Germinal center (tissue), 1 donor: ENCODE data around the gene N4BP2.

Experiments used
- DNase-seq: peaks from one replicate; pipeline ENCODE4 v3.0.0; 2012; ENCODE audit warnings: mixed read lengths, low spot score

Gene N4BP2

DNA sequence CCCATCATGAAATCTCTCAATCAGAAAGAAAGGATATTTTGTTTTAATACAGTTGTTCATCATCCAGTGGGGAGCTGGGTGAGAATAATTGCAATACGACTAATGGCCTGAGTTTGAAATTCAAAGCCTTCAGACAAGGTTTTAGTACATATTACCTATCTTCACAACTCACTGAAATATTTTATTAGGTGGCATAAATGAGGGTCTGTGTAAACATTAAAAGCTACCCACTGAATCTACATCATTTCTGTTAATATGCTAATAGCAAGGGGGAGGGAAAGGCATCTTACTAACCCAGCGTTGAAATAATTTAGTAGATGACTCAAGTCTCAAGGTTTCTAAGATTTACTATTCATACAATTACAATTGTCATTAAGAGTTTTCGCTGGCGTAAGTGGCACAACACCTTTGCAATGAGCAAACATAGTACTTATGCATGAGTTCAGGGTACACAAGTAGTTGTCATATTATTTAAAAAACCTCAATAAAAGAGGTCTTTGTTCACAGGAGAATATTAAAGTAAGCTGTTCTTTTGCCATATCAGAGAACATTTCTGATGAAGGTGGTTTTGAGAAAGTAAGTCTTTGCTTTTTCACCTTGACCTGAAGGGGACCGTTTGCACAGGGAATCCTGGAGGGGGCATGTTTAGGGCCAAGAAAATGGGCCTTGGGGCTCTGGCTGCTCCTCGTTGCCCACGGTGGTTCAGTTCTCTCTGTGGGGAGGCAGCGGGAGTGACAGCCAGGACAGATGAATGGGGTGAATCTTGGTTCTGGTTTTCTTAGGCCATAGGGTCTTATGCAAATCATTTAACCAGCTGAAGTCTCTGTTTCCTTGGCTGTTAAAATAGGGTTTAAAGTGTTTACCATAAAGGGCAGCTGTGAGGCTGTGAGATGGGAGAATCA is 135.7 kb downstream of the N4BP2 start:
- DNase-seq: no peak

DNA sequence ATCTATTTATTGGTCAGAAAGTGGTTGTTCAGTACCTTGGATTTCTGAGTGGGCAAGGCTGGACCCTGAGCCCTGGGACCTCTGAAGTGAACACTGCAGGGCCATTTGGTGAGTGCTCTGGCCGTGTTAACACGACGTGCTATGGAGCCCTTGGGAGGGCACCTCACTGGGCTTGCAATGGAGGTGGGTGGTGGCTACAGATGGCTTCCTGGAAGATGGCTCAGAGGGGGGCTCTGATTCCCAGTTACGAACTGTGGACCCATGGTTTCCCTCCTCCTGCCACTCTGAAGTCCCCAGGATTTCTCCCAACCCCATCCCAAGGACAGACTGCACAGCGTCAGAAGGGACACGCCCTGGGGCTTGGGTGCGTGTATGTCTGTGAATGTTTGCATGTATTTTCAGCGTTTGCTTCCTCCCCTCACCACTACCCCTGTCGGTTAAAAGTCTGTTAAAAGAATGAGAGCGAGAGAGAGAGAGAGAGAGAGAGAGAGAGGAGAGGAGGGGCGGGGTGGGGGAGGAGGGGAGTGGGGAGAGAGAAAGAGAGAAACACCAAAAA is 136.4 kb downstream of the N4BP2 start:
- no peak for DNase-seq

- DNase-seq: no peak
Measured at GRCh38 chr4:40193578-40193977, 136.9 kb downstream of the N4BP2 start.

DNA sequence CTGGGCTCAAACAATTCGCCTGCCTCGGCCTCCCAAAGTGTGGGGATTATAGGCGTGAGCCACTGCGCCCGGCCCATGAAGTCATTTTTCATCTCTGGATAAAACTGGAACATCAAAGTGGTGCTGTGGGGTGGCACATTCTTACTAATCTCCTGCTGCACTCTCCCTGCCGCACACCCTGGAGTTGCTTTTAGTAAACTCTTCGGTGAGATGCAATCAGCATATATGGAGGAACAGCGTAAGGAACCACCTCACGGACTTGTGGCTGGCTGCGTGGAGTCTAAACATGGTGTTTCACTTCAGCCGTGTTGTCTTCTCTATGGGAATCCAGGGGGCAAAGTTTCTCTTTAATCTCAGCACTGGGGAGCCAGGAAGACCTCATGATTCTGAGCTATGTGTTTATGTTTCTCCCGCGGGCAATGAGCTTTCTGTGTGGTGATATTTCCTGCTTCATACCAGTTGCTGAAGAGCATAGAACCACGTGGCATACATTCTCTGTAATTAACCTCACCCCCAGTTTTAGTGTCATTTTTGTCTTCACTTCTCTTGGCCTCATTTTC is 138.0 kb downstream of the N4BP2 start:
- peak; percentile 34 for DNase-seq

DNA sequence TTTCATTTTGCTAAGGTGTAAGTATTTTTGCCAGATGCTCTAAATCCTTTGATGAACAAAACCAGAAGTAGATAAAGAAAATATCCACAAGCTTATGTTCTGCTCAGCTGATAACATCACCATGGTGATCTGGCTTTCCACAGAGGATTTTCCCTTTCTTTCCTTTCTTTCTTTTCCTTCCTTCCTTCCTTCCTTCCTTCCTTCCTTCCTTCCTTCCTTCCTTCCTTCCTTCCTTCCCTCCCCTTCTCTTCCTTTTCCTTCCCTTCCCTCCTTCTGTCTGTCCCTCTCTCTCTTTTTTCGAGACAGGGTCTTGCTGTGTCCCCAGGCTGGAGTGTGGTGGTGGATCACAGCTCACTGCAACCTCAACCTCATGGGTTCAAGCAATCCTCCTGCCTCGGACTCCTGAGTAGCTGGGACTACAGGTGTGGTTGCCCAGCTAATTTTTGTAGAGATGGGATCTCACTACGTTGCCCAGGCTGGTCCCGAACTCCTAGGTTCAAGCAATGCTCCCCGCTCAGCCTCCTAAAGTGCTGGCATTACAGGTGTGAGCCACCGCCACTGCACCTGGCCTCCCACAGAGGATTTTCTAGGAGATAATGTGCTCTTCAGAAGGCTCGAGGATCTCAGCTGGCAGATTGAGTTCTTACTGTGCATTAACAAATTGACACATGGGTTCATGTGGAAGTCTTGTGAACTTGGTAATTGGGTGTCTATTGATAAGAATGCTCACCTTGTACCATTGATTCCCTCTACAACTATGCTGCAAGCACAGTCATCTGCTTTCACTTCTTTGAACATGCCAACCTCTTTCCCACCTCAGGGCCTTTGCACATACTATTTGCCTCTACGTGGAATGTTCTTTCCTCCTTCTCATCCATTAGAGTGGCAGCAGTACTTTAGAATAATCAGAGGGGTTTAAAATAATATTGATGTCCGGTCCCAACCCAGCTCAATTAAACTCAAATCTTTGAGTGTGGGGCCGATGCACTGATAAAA is 138.8 kb downstream of the N4BP2 start:
- no peak for DNase-seq

GRCh38 chr4:40196272-40196671 is 139.6 kb downstream of the N4BP2 start:
- DNase-seq: no peak

DNA sequence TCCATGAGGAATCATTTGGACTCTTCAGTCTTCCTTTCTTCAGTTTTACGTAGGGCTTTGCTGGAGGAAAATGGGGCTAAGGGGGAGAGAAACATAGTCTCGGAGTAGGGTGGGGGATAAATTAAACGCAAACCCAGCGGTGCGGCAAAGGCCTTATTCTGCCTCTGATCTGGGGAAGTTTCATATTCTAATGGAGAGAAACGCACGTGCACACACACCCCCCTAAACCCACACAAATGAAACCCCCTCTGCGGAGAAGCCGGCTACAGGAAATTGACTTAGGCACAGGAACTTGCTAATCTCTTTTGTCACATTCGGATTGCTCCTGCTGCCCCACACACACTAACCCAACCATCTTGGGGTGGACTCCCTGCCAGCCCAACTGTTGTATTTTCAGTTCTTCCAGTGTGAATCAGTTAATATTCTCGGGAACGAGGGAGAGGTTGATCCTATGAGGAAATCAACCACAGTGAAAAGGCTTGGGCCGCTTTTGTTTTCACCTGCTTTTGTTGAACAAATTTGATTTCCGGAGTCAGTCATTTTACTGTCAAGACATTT is 140.2 kb downstream of the N4BP2 start, which contains the start of gene RHOH:
RHOH (plus strand) TSS at position 308 of the 558 bp plus-strand sequence. CDS start 46,356 bp downstream, outside the sequence.
- DNase-seq: peak; percentile 41

DNA sequence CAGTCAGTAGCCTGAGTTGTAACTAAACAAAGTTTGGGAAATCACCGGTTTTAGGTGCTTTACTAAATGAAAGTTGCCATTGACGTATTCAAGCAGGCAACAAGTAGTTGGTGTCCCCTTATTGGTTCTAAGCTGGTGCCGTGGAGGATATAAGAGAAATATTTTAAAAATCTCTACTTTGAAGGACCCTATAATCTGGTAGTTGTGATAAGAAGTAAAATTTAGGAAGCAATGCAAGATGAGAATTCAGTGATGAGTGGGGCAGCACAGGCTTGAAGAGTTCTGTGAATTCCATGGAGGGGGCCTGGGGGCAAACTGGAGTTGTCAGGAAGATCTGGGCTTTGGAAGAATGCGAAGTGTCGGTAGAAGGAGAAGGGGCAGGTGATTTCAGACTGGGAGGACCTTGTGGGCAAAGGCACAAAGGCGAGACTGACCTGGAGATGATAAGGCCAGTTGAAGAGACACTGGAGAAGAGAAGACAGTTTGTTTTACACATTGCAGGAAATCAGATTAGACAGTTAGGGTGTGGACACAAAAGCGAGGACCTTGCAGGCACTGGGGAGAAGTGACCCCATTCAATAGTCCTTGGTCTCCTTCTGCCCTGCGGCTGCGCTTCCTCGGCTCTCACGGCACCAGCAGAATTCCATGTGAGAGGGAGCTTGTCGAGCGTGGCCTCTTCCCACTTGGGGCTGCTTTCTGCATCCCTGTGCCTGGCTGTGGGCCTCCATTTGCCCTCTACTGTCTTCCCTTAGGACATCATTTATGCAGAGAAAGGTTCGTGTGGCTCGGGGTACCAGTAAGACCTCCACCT is 141.4 kb downstream of the N4BP2 start:
- no peak for DNase-seq

- no peak for DNase-seq
Measured at GRCh38 chr4:40199179-40199670, 142.6 kb downstream of the N4BP2 start.

- no peak for DNase-seq
Measured at GRCh38 chr4:40199999-40200874, 143.6 kb downstream of the N4BP2 start.

GRCh38 chr4:40200875-40201801 is 144.5 kb downstream of the N4BP2 start:
- DNase-seq: peak; percentile 26

GRCh38 chr4:40201898-40202297 is 145.2 kb downstream of the N4BP2 start:
- no peak for DNase-seq

- no peak for DNase-seq
Measured at GRCh38 chr4:40202474-40202873, 145.8 kb downstream of the N4BP2 start.

- no peak for DNase-seq
Measured at GRCh38 chr4:40204507-40205258, 148.0 kb downstream of the N4BP2 start.

DNA sequence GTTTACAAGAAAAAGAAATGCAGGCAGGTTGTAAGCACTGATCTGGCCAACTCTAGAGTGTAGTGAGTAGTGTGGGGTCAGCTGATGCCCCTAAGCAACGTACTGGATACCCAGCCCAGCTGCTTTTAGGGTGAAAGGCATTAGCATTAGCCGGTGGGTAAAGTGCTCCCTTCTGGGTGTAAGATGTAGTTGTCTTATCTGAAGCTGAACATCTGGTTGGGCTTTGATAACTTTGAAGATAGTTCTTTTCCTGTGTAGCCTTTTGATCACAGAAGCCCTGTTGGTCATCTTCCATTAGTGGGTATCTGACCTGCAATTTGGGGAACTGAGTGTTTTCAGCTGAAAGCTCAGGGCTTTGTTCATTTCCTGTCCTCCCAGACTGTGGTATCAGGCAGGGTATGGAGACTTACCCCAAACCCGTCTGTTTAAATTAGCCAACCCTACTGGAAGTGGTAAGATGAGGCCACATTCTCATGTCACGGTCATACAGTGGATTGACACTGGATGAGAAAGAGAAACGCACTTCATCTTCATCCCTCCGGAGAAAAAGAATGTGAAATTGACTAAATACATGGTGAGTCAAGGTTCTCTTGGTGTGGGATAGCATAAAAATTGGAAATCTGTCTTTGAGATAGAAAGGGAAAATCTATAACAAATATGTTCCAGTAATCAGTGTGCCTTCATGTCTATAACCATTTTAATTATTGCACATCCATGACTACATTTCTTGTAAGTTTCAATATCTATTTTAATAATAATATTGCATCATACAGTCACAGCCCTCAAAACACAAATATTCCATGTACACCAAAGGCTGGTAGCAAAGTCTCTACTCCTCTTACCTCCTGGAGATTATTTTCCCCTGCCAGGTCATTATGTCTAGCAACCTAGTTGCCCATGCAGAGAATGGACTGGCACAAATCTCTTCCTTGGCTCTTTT is 148.9 kb downstream of the N4BP2 start:
- no peak for DNase-seq

- DNase-seq: no peak
Measured at GRCh38 chr4:40206426-40206825, 149.8 kb downstream of the N4BP2 start.
